Measurements from ENCODE around the gene CHN2. TPM values are rescaled to one million over a fixed set of nuclear protein-coding genes. Genes with fewer than 3 reads are reported as not detected.

The CHN2 gene
- total RNA-seq, 1 donor from 2014 or later = 0.50 TPM

DNA sequence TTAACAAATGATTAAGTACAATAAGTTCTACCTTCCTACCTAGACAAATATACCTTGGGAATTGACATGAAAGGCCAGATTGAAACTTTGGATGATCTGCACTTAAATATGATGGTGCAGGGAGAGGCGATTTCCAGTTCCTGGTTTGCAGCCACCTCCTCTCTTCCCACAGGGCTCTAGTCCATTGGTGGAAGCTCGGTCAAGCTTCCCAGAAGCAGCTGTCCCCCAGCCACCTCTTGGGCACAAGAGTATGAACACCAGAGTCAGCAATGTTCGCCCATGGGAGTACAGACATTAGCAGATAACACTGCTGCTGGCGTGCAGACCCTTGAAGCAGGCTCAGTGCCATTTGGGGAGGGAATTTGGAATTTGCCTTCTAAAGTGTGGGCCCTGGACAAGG, 46.8 kb upstream of the CHN2 start:
- H3K9me3 Mint-ChIP-seq (ENCODE audit: low read depth) = no peaks in the 10 kb centered on the region
- H3K4me3 Mint-ChIP-seq (ENCODE audit: unreplicated experiment) = no peak overlapping the region
- peaks cover 2% of the 10 kb centered on the region for H3K36me3 Mint-ChIP-seq (ENCODE audit: low read depth)
- H3K27ac Mint-ChIP-seq (ENCODE audit: unreplicated experiment) = no peak overlapping the region
- H3K27me3 Mint-ChIP-seq (ENCODE audit: low read depth) = peaks cover 15% of the 10 kb centered on the region
- TF ChIP-seq, protein P1, sequence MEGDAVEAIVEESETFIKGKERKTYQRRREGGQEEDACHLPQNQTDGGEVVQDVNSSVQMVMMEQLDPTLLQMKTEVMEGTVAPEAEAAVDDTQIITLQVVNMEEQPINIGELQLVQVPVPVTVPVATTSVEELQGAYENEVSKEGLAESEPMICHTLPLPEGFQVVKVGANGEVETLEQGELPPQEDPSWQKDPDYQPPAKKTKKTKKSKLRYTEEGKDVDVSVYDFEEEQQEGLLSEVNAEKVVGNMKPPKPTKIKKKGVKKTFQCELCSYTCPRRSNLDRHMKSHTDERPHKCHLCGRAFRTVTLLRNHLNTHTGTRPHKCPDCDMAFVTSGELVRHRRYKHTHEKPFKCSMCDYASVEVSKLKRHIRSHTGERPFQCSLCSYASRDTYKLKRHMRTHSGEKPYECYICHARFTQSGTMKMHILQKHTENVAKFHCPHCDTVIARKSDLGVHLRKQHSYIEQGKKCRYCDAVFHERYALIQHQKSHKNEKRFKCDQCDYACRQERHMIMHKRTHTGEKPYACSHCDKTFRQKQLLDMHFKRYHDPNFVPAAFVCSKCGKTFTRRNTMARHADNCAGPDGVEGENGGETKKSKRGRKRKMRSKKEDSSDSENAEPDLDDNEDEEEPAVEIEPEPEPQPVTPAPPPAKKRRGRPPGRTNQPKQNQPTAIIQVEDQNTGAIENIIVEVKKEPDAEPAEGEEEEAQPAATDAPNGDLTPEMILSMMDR (IDR thresholded peaks at IDR 0.05) = no peak
- DNase-seq (ENCODE audit: low spot score) = no peak
- H3K4me1 Mint-ChIP-seq (ENCODE audit: low read depth) = peaks cover 15% of the 10 kb centered on the region

DNA sequence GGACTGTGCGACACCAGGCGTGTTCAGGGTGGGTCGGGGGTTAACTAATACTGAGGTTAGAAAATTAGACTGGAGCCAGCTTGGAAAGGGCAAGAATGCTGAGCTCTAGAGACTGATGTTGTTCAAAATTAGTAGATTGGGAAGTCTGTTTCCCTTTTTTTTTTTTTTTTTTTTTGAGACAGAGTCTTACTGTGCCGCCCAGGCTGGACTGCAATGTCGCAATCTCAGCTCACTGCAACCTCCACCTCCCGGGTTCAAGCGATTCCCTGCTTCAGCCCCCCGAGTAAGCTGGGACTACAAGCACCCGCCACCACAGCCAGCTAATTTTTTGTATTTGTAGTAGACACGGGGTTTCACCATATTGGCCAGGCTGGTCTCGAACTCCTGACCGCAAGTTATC, 45.5 kb upstream of the CHN2 start:
- H3K27ac Mint-ChIP-seq (ENCODE audit: unreplicated experiment) = no peak overlapping the region
- H3K4me3 Mint-ChIP-seq (ENCODE audit: unreplicated experiment) = no peak overlapping the region
- H3K27me3 Mint-ChIP-seq (ENCODE audit: low read depth) = peaks cover 14% of the 10 kb centered on the region
- no peaks in the 10 kb centered on the region for H3K9me3 Mint-ChIP-seq (ENCODE audit: low read depth)
- TF ChIP-seq, protein P1 (IDR thresholded peaks at IDR 0.05) = no peak
- H3K4me1 Mint-ChIP-seq (ENCODE audit: low read depth) = peaks cover 15% of the 10 kb centered on the region
- DNase-seq (ENCODE audit: low spot score) = no peak
- H3K36me3 Mint-ChIP-seq (ENCODE audit: low read depth) = peaks cover 2% of the 10 kb centered on the region

DNA sequence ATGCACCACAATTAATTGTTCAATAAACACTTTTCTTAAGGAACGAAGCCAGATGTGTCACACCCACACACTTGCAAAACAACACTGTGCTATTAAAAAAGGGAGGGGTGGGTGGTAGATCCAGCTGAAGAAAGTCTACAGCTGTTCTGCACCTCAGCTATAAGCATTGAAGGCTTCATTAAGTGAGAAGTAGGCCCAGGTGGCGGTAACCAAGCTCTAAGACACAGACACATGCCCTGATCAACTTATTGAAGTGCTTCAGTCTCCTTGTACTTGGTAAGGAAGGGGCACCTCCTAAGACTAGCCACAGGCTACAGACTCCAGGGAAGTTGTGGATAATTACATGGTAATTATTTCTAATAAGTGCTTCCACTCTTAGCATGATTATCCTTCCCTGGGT, 43.7 kb upstream of the CHN2 start:
- peaks cover 11% of the 10 kb centered on the region for H3K4me1 Mint-ChIP-seq (ENCODE audit: low read depth)
- TF ChIP-seq, protein P1 (IDR thresholded peaks at IDR 0.05) = no peak
- no peak overlapping the region for H3K27ac Mint-ChIP-seq (ENCODE audit: unreplicated experiment)
- H3K4me3 Mint-ChIP-seq (ENCODE audit: unreplicated experiment) = no peak overlapping the region
- peaks cover 8% of the 10 kb centered on the region for H3K27me3 Mint-ChIP-seq (ENCODE audit: low read depth)
- H3K9me3 Mint-ChIP-seq (ENCODE audit: low read depth) = no peaks in the 10 kb centered on the region
- H3K36me3 Mint-ChIP-seq (ENCODE audit: low read depth) = peaks cover 2% of the 10 kb centered on the region
- DNase-seq (ENCODE audit: low spot score) = no peak

DNA sequence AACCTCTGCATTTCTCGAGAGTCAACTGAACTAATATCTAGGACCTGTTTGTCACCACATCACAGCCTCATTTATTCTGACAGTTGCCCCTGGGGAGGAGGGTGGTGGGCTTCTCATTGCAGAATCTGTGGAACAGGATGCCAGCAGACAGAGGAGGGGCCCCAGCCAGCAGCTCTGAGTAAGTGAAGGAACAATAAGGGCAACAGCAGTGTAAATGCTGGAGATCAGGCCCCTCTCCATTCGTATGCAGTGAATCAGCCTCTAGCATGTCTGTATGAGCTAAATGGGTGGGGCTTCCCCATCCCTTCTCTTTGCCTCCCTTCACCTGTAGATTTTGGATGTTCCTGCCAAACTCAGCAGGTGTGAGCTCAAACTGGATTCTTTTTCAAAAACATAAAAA, 40.5 kb upstream of the CHN2 start:
- Mint-ChIP-seq H3K9me3 (ENCODE audit: low read depth) (no peaks in the 10 kb centered on the region), H3K27me3 (ENCODE audit: low read depth) (peaks cover 2% of the 10 kb centered on the region), H3K36me3 (ENCODE audit: low read depth) (no peaks in the 10 kb centered on the region), H3K4me1 (ENCODE audit: low read depth) (no peaks in the 10 kb centered on the region), H3K27ac (ENCODE audit: unreplicated experiment) (no peak overlapping the region), H3K4me3 (ENCODE audit: unreplicated experiment) (no peak overlapping the region)
- no peak for DNase-seq (ENCODE audit: low spot score)
- TF ChIP-seq, protein P1 (IDR thresholded peaks at IDR 0.05) = no peak

DNA sequence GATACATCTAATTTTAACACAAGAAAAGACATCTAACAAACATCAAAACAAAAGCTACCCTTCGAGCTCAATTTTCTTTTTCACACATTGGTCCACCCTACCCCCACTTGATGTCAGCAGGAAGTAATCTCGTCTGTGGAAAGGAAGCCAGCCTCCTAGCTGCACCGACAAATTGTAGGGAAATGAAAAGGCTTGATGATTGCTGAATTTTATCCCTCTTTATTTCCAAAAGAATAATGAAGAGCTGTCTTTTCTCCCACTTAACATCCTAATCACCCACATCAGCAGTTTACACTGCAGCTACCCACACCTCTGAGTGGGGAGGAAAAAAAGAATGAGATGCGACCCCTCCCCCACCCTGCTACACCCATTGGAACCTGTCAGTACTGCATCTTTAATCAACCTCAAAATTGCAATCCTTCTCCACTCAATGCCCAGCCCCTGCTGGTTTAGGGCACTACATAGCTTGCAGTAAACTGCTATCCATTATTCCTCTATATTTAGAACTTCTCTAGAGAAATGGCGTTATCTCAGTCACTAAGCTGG, 37.6 kb upstream of the CHN2 start:
- no peak for DNase-seq (ENCODE audit: low spot score)
- TF ChIP-seq, protein P1 (IDR thresholded peaks at IDR 0.05) = no peak
- Mint-ChIP-seq H3K4me1 (ENCODE audit: low read depth) (no peaks in the 10 kb centered on the region), H3K27ac (ENCODE audit: unreplicated experiment) (no peak overlapping the region), H3K36me3 (ENCODE audit: low read depth) (no peaks in the 10 kb centered on the region), H3K27me3 (ENCODE audit: low read depth) (peaks cover 4% of the 10 kb centered on the region), H3K4me3 (ENCODE audit: unreplicated experiment) (no peak overlapping the region), H3K9me3 (ENCODE audit: low read depth) (peaks cover 3% of the 10 kb centered on the region)
